A673 (cell line): ENCODE measurements around the gene BIRC5. TPM values are rescaled to one million over a fixed set of nuclear protein-coding genes. Genes with fewer than 3 reads are reported as not detected.

Experiments
- BruUV-seq: library from RNA; stranded (reverse); fragments of 400-500 nt; replicated peaks from 2 replicates; lab custom pipeline; 2021; lab: Mats Ljungman, UMichigan
- CTCF ChIA-PET: fragments of 300-600 bp; sonication (Branson Sonifier 250); formaldehyde crosslinking; loops from one replicate; lab custom pipeline; 2022; ENCODE audit warnings: antibody characterized with exemption; lab: Charles Lee
- POLR2A ChIA-PET: fragments of 300-600 bp; sonication (Branson Sonifier 250); formaldehyde crosslinking; loops from one replicate; lab custom pipeline; 2022; ENCODE audit warnings: antibody characterized with exemption; ENCODE audit not compliant: low non-redundant PET; lab: Charles Lee
- DNase-seq: peaks from one replicate; pipeline ENCODE4 v3.0.0-alpha.2; 2015; ENCODE audit warnings: low spot score
- H3K27ac ChIP-seq: fragments of 200-600 bp; sonication (generic); 2 replicates; pipeline ENCODE4 v1.5.1; 2016; ENCODE audit warnings: mixed run types, low read depth, mild to moderate bottlenecking, mixed read lengths, antibody characterized with exemption, low read length; ENCODE audit not compliant: poor library complexity, severe bottlenecking
- H3K27me3 ChIP-seq: fragments of 200-600 bp; sonication (generic); replicated peaks from 2 replicates; pipeline ENCODE4 v1.6.1; 2017; ENCODE audit warnings: mixed run types, low read depth, mild to moderate bottlenecking, mixed read lengths, antibody characterized with exemption, low read length; ENCODE audit not compliant: insufficient read depth, poor library complexity
- H3K36me3 ChIP-seq: fragments of 200-600 bp; sonication (generic); 2 replicates; pipeline ENCODE4 v1.6.1; 2016; ENCODE audit warnings: mixed run types, mild to moderate bottlenecking, mixed read lengths, antibody characterized with exemption, low read length; ENCODE audit not compliant: insufficient read depth, poor library complexity, severe bottlenecking
- H3K4me1 ChIP-seq: fragments of 200-600 bp; sonication (generic); 2 replicates; pipeline ENCODE4 v1.6.1; 2017; ENCODE audit warnings: mixed run types, mild to moderate bottlenecking, mixed read lengths, antibody characterized with exemption, low read length; ENCODE audit not compliant: insufficient read depth, poor library complexity, severe bottlenecking
- H3K4me3 ChIP-seq: fragments of 200-600 bp; sonication (generic); 2 replicates; pipeline ENCODE4 v1.5.1; 2016; ENCODE audit warnings: low read depth, mixed run types, mild to moderate bottlenecking, mixed read lengths, low read length; ENCODE audit not compliant: poor library complexity, severe bottlenecking
- H3K9me3 ChIP-seq: fragments of 200-600 bp; sonication (generic); 2 replicates; pipeline ENCODE4 v1.6.1; 2016; ENCODE audit warnings: mixed run types, low read depth, mild to moderate bottlenecking, mixed read lengths, antibody characterized with exemption, low read length; ENCODE audit not compliant: poor library complexity, severe bottlenecking
- EZH2 ChIP-seq: fragments of 200-600 bp; sonication (generic); IDR thresholded peaks from 2 replicates; pipeline ENCODE4 v1.6.1; 2017; ENCODE audit warnings: borderline replicate concordance, low read depth, mild to moderate bottlenecking, mixed read lengths, antibody characterized with exemption, low read length; ENCODE audit not compliant: poor library complexity, severe bottlenecking
- intact Hi-C: fragments of 100-400 bp; cut with micrococcal nuclease; formaldehyde crosslinking; loops from one replicate; pipeline ENCODE4 v1.10.0; 2022; ENCODE audit not compliant: unreplicated experiment
- total RNA-seq: library from RNA; stranded (reverse); gene quantifications from 2 replicates; pipeline ENCODE4 v1.2.3, GENCODE V29; 2021
- TF ChIP-seq, protein P1 (sequence below): fragments of 300-800, 200-600 bp; sonication (generic); conservative IDR thresholded peaks from 2 replicates; pipeline ENCODE4 v1.5.1; 2017; ENCODE audit warnings: low read depth, mild to moderate bottlenecking, antibody characterized with exemption, low read length, moderate library complexity, mixed read lengths

BIRC5 gene
- total RNA-seq, 1 experiment from 2014 or later, result 158 TPM

DNA sequence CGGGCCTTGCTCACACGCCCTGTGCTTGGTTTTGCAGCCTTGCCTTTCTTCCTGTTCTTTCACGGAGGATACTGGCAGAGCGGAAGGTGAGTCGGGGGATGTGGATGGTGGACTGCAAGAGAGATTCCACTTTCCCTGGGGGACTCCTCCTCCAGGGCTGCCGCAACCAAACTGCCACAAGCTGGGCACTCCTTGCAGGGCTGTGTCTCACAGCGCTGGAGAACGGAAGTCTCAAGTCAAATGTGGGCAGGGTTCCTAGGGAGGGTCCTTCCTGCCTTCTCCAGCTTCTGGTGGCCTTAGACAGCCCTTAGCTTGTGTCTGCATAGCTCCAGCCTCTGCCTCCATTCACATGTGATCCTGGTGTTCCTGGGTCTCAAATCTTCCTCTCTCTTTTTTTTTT lies 11.4 kb upstream of the BIRC5 start:
- TF ChIP-seq, protein P1, sequence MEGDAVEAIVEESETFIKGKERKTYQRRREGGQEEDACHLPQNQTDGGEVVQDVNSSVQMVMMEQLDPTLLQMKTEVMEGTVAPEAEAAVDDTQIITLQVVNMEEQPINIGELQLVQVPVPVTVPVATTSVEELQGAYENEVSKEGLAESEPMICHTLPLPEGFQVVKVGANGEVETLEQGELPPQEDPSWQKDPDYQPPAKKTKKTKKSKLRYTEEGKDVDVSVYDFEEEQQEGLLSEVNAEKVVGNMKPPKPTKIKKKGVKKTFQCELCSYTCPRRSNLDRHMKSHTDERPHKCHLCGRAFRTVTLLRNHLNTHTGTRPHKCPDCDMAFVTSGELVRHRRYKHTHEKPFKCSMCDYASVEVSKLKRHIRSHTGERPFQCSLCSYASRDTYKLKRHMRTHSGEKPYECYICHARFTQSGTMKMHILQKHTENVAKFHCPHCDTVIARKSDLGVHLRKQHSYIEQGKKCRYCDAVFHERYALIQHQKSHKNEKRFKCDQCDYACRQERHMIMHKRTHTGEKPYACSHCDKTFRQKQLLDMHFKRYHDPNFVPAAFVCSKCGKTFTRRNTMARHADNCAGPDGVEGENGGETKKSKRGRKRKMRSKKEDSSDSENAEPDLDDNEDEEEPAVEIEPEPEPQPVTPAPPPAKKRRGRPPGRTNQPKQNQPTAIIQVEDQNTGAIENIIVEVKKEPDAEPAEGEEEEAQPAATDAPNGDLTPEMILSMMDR, result no peak
- no peak for TF ChIP-seq EZH2
- ChIA-PET POLR2A (no interaction called here), CTCF (interaction anchor here (0.6 to 0.7 kb wide), 2 partner anchors 16 to 28 kb away, joined by 3 to 16 read pairs; no protein-coding TSS in a partner anchor)
- DNase-seq, result no peak
- Histone ChIP-seq H3K4me1 (no peaks in the 10 kb centered on the region), H3K36me3 (peaks cover 9% of the 10 kb centered on the region), H3K4me3 (no peak overlapping the region), H3K27me3 (no peaks in the 10 kb centered on the region), H3K9me3 (no peaks in the 10 kb centered on the region), H3K27ac (no peak overlapping the region)
- BruUV-seq, result no TSS peak
- intact Hi-C loops, result no loop called here

GRCh38 chr17:78204387-78205123 lies 9.5 kb upstream of the BIRC5 start:
- Histone ChIP-seq H3K9me3 (no peaks in the 10 kb centered on the region), H3K27ac (no peak overlapping the region), H3K4me3 (no peak overlapping the region), H3K36me3 (peaks cover 10% of the 10 kb centered on the region), H3K4me1 (no peaks in the 10 kb centered on the region), H3K27me3 (no peaks in the 10 kb centered on the region)
- DNase-seq, result no peak
- POLR2A ChIA-PET, result no interaction called here
- CTCF ChIA-PET, result interaction anchor here (0.6 kb wide), 1 partner anchor 28 kb away, joined by 4 read pairs; no protein-coding TSS in a partner anchor
- no peak for TF ChIP-seq EZH2
- TF ChIP-seq, protein P1, result no peak
- BruUV-seq, result no TSS peak
- intact Hi-C loops, result no loop called here

GRCh38 chr17:78205124-78205775 lies 8.8 kb upstream of the BIRC5 start:
- no peaks in the 10 kb centered on the region for H3K27me3 ChIP-seq
- POLR2A ChIA-PET, result no interaction called here
- DNase-seq, result no peak
- H3K36me3 ChIP-seq, result peaks cover 10% of the 10 kb centered on the region
- H3K4me3 ChIP-seq, result no peak overlapping the region
- H3K4me1 ChIP-seq, result no peaks in the 10 kb centered on the region
- BruUV-seq, result no TSS peak
- TF ChIP-seq, protein P1, result no peak
- TF ChIP-seq EZH2, result no peak
- H3K9me3 ChIP-seq, result no peaks in the 10 kb centered on the region
- intact Hi-C loops, result no loop called here
- CTCF ChIA-PET, result no interaction called here
- H3K27ac ChIP-seq, result no peak overlapping the region
